ENCODE results near the gene SPP1. TPM values are rescaled to one million over a fixed set of nuclear protein-coding genes. Genes with fewer than 3 reads are reported as not detected.

Gene SPP1
- polyA plus RNA-seq, 3 donors = 0.08 TPM; not detected in 2

GRCh38 chr4:88014386-88014905 lies 38.9 kb downstream of the SPP1 start:
- Mint-ChIP-seq H3K9me3 (peaks cover 0 to 2% (median 0%) of the 10 kb centered on the region in 7 donors), H3K36me3 (peaks cover under 1 to 2% of the 10 kb centered on the region in 2 donors), H3K4me3 (no peak overlapping the region), H3K4me1 (peaks cover 50% of the 10 kb centered on the region), H3K27me3 (ENCODE audit: low read depth in 3 of 3) (no peaks in the 10 kb centered on the region), H3K27ac (peak overlapping the region in 1 of 7 donors; percentile 27)
- Histone ChIP-seq H3K4me3 (replicated peaks in 1 of 3; ENCODE audit: low read depth in 2 of 3, low read length in 3 of 3) (no peak overlapping the region), H3K36me3 (replicated peaks in 1 of 2; ENCODE audit: control insufficient read depth in 1 of 2, insufficient read depth in 2 of 2, low read length in 2 of 2) (peaks cover 0 to 2% of the 10 kb centered on the region in 2 donors), H4K20me1 (ENCODE audit: insufficient read depth, low read length) (peaks cover 12% of the 10 kb centered on the region), H3K27ac (ENCODE audit: low read depth in 1 of 2, low read length in 2 of 2) (no peak overlapping the region), H3K9me3 (replicated peaks in 1 of 2; ENCODE audit: control insufficient read depth in 1 of 2, insufficient read depth in 1 of 2, low read length in 2 of 2) (no peaks in the 10 kb centered on the region), H2AFZ (ENCODE audit: insufficient read depth, low read depth, low read length, poor library complexity, severe bottlenecking) (no peak overlapping the region), H3K27me3 (ENCODE audit: control insufficient read depth in 2 of 2, insufficient read depth in 2 of 2, low read length in 2 of 2) (no peaks in the 10 kb centered on the region), H3K9ac (ENCODE audit: insufficient read depth, low read length, poor library complexity, severe bottlenecking) (no peak overlapping the region), H3K79me2 (ENCODE audit: insufficient read depth, low read length) (peaks cover 89% of the 10 kb centered on the region), H3K4me1 (ENCODE audit: control insufficient read depth in 1 of 2, insufficient read depth in 2 of 2, low read length in 2 of 2) (peaks cover 29 to 38% of the 10 kb centered on the region in 2 donors), H3K4me2 (replicated peaks; ENCODE audit: extremely low read depth, low read length, poor library complexity, severe bottlenecking) (no peak overlapping the region)
- intact Hi-C loops (cut with micrococcal nuclease) = no loop called here
- TF ChIP-seq, protein P1, sequence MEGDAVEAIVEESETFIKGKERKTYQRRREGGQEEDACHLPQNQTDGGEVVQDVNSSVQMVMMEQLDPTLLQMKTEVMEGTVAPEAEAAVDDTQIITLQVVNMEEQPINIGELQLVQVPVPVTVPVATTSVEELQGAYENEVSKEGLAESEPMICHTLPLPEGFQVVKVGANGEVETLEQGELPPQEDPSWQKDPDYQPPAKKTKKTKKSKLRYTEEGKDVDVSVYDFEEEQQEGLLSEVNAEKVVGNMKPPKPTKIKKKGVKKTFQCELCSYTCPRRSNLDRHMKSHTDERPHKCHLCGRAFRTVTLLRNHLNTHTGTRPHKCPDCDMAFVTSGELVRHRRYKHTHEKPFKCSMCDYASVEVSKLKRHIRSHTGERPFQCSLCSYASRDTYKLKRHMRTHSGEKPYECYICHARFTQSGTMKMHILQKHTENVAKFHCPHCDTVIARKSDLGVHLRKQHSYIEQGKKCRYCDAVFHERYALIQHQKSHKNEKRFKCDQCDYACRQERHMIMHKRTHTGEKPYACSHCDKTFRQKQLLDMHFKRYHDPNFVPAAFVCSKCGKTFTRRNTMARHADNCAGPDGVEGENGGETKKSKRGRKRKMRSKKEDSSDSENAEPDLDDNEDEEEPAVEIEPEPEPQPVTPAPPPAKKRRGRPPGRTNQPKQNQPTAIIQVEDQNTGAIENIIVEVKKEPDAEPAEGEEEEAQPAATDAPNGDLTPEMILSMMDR (IDR thresholded peaks at IDR 0.05) = no peak
- no peak for DNase-seq
- WGBS (ENCODE audit: insufficient coverage) = no CpG with 5 or more reads among the region's 3 CpGs

DNA sequence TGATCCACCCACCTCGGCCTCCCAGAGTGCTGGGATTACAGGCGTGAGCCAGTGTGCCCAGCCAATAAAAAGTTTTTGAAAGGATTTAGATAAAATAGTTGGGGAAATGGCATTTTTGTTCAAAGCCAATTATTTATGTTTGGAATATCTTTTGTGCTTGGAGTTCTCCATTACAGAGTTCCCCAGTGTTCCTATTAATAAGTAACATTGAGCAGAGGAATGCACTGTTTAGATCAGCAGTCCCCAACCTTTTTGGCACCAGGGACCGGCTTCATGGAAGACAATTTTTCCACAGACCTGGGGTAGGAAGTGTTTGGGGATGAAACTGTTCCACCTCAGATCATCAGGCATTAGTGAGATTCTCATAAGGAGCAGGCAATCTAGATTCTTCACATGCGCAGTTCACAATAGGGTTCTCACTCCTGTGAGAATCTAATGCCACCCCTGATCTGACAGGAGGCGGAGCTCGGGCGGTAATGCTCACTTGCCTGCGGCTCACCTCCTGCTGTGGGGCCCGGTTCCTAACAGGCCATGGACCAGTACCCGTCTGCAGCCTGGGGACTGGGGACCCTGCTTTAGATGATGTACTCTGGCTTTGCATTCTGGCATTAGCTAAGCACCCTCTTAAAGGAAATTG lies 40.3 kb downstream of the SPP1 start:
- no peak for DNase-seq
- no peak overlapping the region for H3K9ac ChIP-seq (ENCODE audit: insufficient read depth, low read length, poor library complexity, severe bottlenecking)
- intact Hi-C loops (cut with micrococcal nuclease) = no loop called here
- Mint-ChIP-seq H3K27me3 (ENCODE audit: low read depth in 3 of 3) (no peaks in the 10 kb centered on the region), H3K9me3 (peaks cover 0 to 2% (median 0%) of the 10 kb centered on the region in 7 donors), H3K4me1 (peaks cover 44% of the 10 kb centered on the region), H3K36me3 (peaks cover 10 to 11% of the 10 kb centered on the region in 2 donors), H3K4me3 (no peak overlapping the region), H3K27ac (no peak overlapping the region)
- H2AFZ ChIP-seq (ENCODE audit: insufficient read depth, low read depth, low read length, poor library complexity, severe bottlenecking) = no peak overlapping the region
- H3K4me2 ChIP-seq (replicated peaks; ENCODE audit: extremely low read depth, low read length, poor library complexity, severe bottlenecking) = no peak overlapping the region
- H3K27ac ChIP-seq (ENCODE audit: low read depth in 1 of 2, low read length in 2 of 2) = no peak overlapping the region
- no peaks in the 10 kb centered on the region for H3K27me3 ChIP-seq (ENCODE audit: control insufficient read depth in 2 of 2, insufficient read depth in 2 of 2, low read length in 2 of 2)
- peaks cover 21 to 31% of the 10 kb centered on the region in 2 donors for H3K4me1 ChIP-seq (ENCODE audit: control insufficient read depth in 1 of 2, insufficient read depth in 2 of 2, low read length in 2 of 2)
- 100% methylated on average over 8 of the region's 10 CpGs for WGBS (ENCODE audit: insufficient coverage)
- peaks cover 5 to 14% of the 10 kb centered on the region in 2 donors for H3K36me3 ChIP-seq (replicated peaks in 1 of 2; ENCODE audit: control insufficient read depth in 1 of 2, insufficient read depth in 2 of 2, low read length in 2 of 2)
- no peak overlapping the region for H3K4me3 ChIP-seq (replicated peaks in 1 of 3; ENCODE audit: low read depth in 2 of 3, low read length in 3 of 3)
- H3K79me2 ChIP-seq (ENCODE audit: insufficient read depth, low read length) = peaks cover 87% of the 10 kb centered on the region
- TF ChIP-seq, protein P1 (IDR thresholded peaks at IDR 0.05) = no peak
- no peaks in the 10 kb centered on the region for H3K9me3 ChIP-seq (replicated peaks in 1 of 2; ENCODE audit: control insufficient read depth in 1 of 2, insufficient read depth in 1 of 2, low read length in 2 of 2)
- peaks cover 12% of the 10 kb centered on the region for H4K20me1 ChIP-seq (ENCODE audit: insufficient read depth, low read length)

All from CD14-positive monocyte (primary cell).